Psoas muscle (tissue), 8 donors: ENCODE results near the gene RGS14. TPM values are rescaled to one million over a fixed set of nuclear protein-coding genes. Genes with fewer than 3 reads are reported as not detected.
A peak's percentile ranks its signal among the peaks of the same experiment; 100 is the strongest.

Experiments used
- ATAC-seq, 4 donors: fragments of 200-7000 bp; cut with Tn5 transposase; one replicate each; pipeline ENCODE4 v1.9.1; 2020; ENCODE audit warnings: moderate library complexity in 3 of 4, mild to moderate bottlenecking in 2 of 4
- DNase-seq, 2 donors: peaks; one replicate each; pipeline ENCODE4 v3.0.0-alpha.2; 2020
- H3K27ac ChIP-seq: fragments of 200-600 bp; one replicate; pipeline ENCODE4 v1.8.0; 2022
- H3K27me3 ChIP-seq, 3 donors: fragments of 200-600 bp in 1 of 3; one replicate each; pipeline versions ENCODE4 v1.6.1 to v1.8.0; 2013 to 2022; ENCODE audit warnings: low read length in 2 of 3, mild to moderate bottlenecking in 2 of 3, moderate library complexity in 1 of 3; ENCODE audit not compliant: insufficient read depth in 3 of 3
- H3K36me3 ChIP-seq, 2 donors: fragments of 200-600 bp in 1 of 2; one replicate each; pipeline versions ENCODE4 v1.6.1 to v1.8.0; 2013 to 2022; ENCODE audit warnings: low read depth in 1 of 2, mild to moderate bottlenecking in 1 of 2, moderate library complexity in 1 of 2; ENCODE audit not compliant: insufficient read depth in 1 of 2
- H3K4me1 ChIP-seq: fragments of 200-600 bp; one replicate; pipeline ENCODE4 v1.8.0; 2022
- H3K4me3 ChIP-seq: fragments of 200-600 bp; one replicate; pipeline ENCODE4 v1.8.0; 2022; ENCODE audit warnings: mild to moderate bottlenecking
- H3K9me3 ChIP-seq: fragments of 200-600 bp; one replicate; pipeline ENCODE4 v1.8.0; 2022
- WGBS, 3 donors: extraction: QIAGEN DNeasy Blood & Tissue Kit; methylation state at CpG; one replicate each; pipeline versions ENCODE4 v1.1.6 to v1.1.7; 2013; 5-methylcytosine and 5-hydroxymethylcytosine counted together
- intact Hi-C, 2 donors: fragments of 100-400 bp; cut with DNase I; formaldehyde crosslinking; loops; one replicate each; pipeline versions ENCODE4 v1.11.0 to v1.14.2; 2022
- polyA plus RNA-seq, 3 donors: library from polyadenylated mRNA; stranded (reverse); fragments of 200-250 nt; gene quantifications; one replicate each; pipeline ENCODE4 v1.2.3, GENCODE V29; 2013
- total RNA-seq, 4 donors: library from RNA; stranded (reverse); fragmentation: NEBNext Ultra II Directional in 2 of 4; extraction: Animal tissue kit (Norgen Biotek cat#: 25700) in 2 of 4; gene quantifications; one replicate each; pipeline versions ENCODE4 v1.2.1 to v1.2.4, GENCODE V29; 2021 to 2023
- TF ChIP-seq, protein P1 (sequence below): fragments of 200-600 bp; IDR thresholded peaks from one replicate; pipeline ENCODE4 v1.8.0; 2022; ENCODE audit warnings: antibody characterized with exemption
- donor health status: healthy with polysubstance abuse.
- donor health status: DM: no; HTN: no; CAD: no; lungs with moderate emphysema.
- donor health status: Bipolar disorder and iron deficiency.
- donor health status: healthy.
- donor health status: DM: yes; HTN: yes; CAD: no.
- donor health status: DM: no; HTN: no; CAD: no.
- donor health status: DM: no; HTN: no; CAD: no.
- donor health status: DM: yes; HTN: yes; CAD: no.

Gene RGS14
- total and polyA plus RNA-seq, 7 donors: 3.6 to 23.2 (median 10.0) TPM

- TF ChIP-seq, protein P1, sequence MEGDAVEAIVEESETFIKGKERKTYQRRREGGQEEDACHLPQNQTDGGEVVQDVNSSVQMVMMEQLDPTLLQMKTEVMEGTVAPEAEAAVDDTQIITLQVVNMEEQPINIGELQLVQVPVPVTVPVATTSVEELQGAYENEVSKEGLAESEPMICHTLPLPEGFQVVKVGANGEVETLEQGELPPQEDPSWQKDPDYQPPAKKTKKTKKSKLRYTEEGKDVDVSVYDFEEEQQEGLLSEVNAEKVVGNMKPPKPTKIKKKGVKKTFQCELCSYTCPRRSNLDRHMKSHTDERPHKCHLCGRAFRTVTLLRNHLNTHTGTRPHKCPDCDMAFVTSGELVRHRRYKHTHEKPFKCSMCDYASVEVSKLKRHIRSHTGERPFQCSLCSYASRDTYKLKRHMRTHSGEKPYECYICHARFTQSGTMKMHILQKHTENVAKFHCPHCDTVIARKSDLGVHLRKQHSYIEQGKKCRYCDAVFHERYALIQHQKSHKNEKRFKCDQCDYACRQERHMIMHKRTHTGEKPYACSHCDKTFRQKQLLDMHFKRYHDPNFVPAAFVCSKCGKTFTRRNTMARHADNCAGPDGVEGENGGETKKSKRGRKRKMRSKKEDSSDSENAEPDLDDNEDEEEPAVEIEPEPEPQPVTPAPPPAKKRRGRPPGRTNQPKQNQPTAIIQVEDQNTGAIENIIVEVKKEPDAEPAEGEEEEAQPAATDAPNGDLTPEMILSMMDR: no peak
- intact Hi-C loops: loop anchor here (2.0 to 10.0 kb wide), 3 partner anchors 51 to 141 kb away; no protein-coding TSS in a partner anchor
- Histone ChIP-seq H3K27me3 (no peaks in the 10 kb centered on the region), H3K27ac (no peak overlapping the region), H3K36me3 (peaks cover 0 to 8% of the 10 kb centered on the region in 2 donors), H3K4me1 (peaks cover 12% of the 10 kb centered on the region), H3K4me3 (no peak overlapping the region), H3K9me3 (no peaks in the 10 kb centered on the region)
- WGBS, 3 donors: 63 to 95% (median 90%) methylated on average over 3 of the region's 3 CpGs
- DNase-seq (no peak), ATAC-seq (no peak)
Observed at GRCh38 chr5:177316005-177316404, 41.7 kb upstream of the RGS14 start.

- intact Hi-C loops: loop anchor here (2.0 to 10.0 kb wide), 3 partner anchors 49 to 139 kb away; no protein-coding TSS in a partner anchor
Observed at GRCh38 chr5:177317959-177318377, 39.8 kb upstream of the RGS14 start.

DNA sequence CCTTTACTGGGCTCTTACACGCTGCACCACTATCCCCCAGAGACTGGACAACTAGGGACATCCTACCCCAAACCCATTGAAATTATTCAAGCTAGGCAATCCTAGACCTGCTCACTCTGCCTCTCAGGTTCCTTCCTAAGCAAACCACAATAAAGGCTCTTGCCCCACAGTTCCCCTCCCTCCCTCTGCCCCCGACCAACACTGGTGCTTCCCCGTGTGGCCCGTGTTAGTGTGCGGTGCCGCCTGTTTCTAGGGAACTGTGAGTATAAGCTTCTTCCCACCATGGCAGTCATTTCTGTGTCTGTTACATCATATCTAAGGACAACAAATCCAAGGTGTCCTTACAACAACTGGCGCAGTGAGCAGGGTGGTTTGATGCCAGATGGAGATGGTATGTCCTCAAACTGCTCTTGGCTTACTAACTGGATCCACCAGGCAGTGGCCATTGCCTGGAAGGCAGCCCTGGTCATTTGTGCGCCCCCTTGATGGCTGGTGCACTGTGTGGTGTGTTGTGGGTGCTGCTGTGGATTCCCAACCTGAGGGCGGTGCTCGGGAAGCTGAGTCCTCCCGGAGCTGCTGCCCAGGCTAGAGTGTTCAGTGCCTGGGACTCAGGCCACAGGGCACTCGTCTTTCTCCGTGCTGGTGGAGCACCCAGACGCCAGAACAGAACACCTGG, 37.7 kb upstream of the RGS14 start:
- ATAC-seq: peak in 3 of 4 donors; percentile 56 to 62 (median 58)
- no peak overlapping the region for H3K4me3 ChIP-seq
- intact Hi-C loops: loop anchor here in 1 of 2 donors (5.0 to 10.0 kb wide), 2 partner anchors 47 to 135 kb away; no protein-coding TSS in a partner anchor
- 81 to 92% (median 83%) methylated on average over 14 of the region's 14 CpGs for WGBS, 3 donors
- no peaks in the 10 kb centered on the region for H3K4me1 ChIP-seq
- no peak overlapping the region for H3K27ac ChIP-seq
- no peaks in the 10 kb centered on the region for H3K9me3 ChIP-seq
- H3K27me3 ChIP-seq: no peaks in the 10 kb centered on the region
- peak in 1 of 2 donors; percentile 49 for DNase-seq
- TF ChIP-seq, protein P1: no peak
- H3K36me3 ChIP-seq: peaks cover 0 to 9% of the 10 kb centered on the region in 2 donors

More at GRCh38 chr5:177317959-177318377, 39.8 kb upstream of the RGS14 start:
- TF ChIP-seq, protein P1: peak; percentile 86
- 32 to 40% (median 33%) methylated on average over 7 of the region's 7 CpGs for WGBS, 3 donors
- peak; percentile 62 to 75 for DNase-seq
- peaks cover 0 to 9% of the 10 kb centered on the region in 2 donors for H3K36me3 ChIP-seq
- H3K4me1 ChIP-seq: peaks cover 2% of the 10 kb centered on the region
- H3K27me3 ChIP-seq: no peaks in the 10 kb centered on the region
- H3K9me3 ChIP-seq: no peaks in the 10 kb centered on the region
- no peak overlapping the region for H3K4me3 ChIP-seq
- no peak overlapping the region for H3K27ac ChIP-seq
- ATAC-seq: peak; percentile 64 to 77 (median 70)

DNA sequence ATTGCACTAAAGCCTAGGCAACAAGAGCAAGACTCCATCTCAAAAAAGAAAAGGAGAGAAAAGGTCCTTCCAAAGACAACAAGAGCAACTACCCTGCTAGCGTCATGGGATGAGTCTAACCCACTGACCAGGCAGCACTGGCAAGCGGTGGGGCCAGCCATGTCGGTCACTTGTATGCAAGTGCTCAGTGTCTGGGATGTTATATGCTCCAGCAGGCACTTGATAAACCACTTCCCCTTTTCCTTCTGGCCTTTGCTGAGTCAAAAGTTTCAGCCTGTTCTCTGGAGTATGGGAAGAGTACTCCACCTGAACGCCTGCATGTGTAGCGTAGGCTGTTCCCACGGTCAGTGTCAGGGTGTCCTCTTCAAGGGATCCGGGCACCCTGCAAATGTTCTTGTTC, 36.8 kb upstream of the RGS14 start:
- intact Hi-C loops: no loop called here
- DNase-seq: peak in 1 of 2 donors; percentile 42
- 89 to 97% (median 90%) methylated on average over 7 of the region's 7 CpGs for WGBS, 3 donors

More for the DNA sequence above, 36.8 kb upstream of the RGS14 start:
- no peak overlapping the region for H3K27ac ChIP-seq
- H3K4me1 ChIP-seq: no peaks in the 10 kb centered on the region
- no peak overlapping the region for H3K4me3 ChIP-seq
- no peaks in the 10 kb centered on the region for H3K27me3 ChIP-seq
- no peaks in the 10 kb centered on the region for H3K9me3 ChIP-seq
- TF ChIP-seq, protein P1: no peak
- no peak for ATAC-seq
- H3K36me3 ChIP-seq: peaks cover 0 to 9% of the 10 kb centered on the region in 2 donors
